Vagina (tissue), 2 donors: ENCODE data around the gene LRMDA.

ENCODE experiments used
- CTCF ChIP-seq, 3 experiments: fragments of 450-650 bp in 2 of 3; fragments of 200-600 bp in 1 of 3; sonication (generic) in 1 of 3; IDR thresholded peaks; one replicate each; pipeline ENCODE4 v1.5.1; 2017 to 2019; ENCODE audit warnings: antibody characterized with exemption in 3 of 3, mild to moderate bottlenecking in 2 of 3, moderate library complexity in 2 of 3
- POLR2A ChIP-seq, 2 donors: fragments of 450-650 bp; IDR thresholded peaks; one replicate each; pipeline ENCODE4 v1.6.1; 2017; ENCODE audit warnings: antibody characterized with exemption in 2 of 2, mild to moderate bottlenecking in 2 of 2, moderate library complexity in 2 of 2

- no peak for TF ChIP-seq CTCF (IDR thresholded peaks at IDR 0.05)
- TF ChIP-seq POLR2A (IDR thresholded peaks at IDR 0.05) = no peak
Measured at GRCh38 chr10:76017026-76017732, 585.8 kb downstream of the LRMDA start.
